ENCODE results near the gene CELSR1.

DNA sequence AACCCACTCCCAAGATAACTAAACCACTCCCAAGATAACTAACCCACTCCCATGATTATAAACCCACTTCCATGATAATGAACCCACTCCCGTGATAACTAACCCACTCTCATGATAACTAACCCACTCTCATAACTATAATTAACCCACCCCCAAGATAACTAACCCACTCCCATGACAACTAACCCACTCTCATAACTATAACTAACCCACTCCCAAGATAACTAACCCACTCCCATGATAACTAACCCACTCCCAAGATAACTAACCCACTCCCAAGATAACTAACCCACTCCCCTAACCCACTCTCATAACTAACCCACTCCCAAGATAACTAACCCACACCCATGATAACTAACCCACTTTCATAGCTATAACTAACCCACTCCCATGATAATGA, 30.1 kb upstream of the CELSR1 start:
- no peak for TF ChIP-seq SUZ12 (IDR thresholded peaks at IDR 0.05; ENCODE audit: low read depth, low read length)
- no peak for TF ChIP-seq NFRKB (IDR thresholded peaks at IDR 0.05)
